ENCODE measurements around the gene NFU1. TPM values are rescaled to one million over a fixed set of nuclear protein-coding genes. Genes with fewer than 3 reads are reported as not detected.

NFU1 gene
- total RNA-seq, 2 donors from 2014 or later = 58.4 to 62.0 TPM

GRCh38 chr2:69477627-69478026 is 40.4 kb upstream of the NFU1 start:
- H3K4me3 ChIP-seq = no peak overlapping the region
- DNase-seq = no peak
- H3K27me3 ChIP-seq = no peaks in the 10 kb centered on the region
- intact Hi-C loops (cut with DNase I) = no loop called here
- H3K36me3 ChIP-seq = no peaks in the 10 kb centered on the region
- H3K9ac ChIP-seq (ENCODE audit: low read depth in 2 of 2, low read length in 2 of 2) = no peak overlapping the region
- no peaks in the 10 kb centered on the region for H3K4me1 ChIP-seq
- H3K9me3 ChIP-seq = no peaks in the 10 kb centered on the region
- no peak for TF ChIP-seq CTCF (IDR thresholded peaks at IDR 0.05)
- no peak overlapping the region for H3K27ac ChIP-seq

GRCh38 chr2:69474688-69475087 is 37.5 kb upstream of the NFU1 start:
- no peaks in the 10 kb centered on the region for H3K27me3 ChIP-seq
- no peak overlapping the region for H3K27ac ChIP-seq
- no peak for DNase-seq
- no peaks in the 10 kb centered on the region for H3K9me3 ChIP-seq
- no peak overlapping the region for H3K4me3 ChIP-seq
- intact Hi-C loops (cut with DNase I) = no loop called here
- no peak overlapping the region for H3K9ac ChIP-seq (ENCODE audit: low read depth in 2 of 2, low read length in 2 of 2)
- H3K4me1 ChIP-seq = no peaks in the 10 kb centered on the region
- TF ChIP-seq CTCF (IDR thresholded peaks at IDR 0.05) = no peak
- no peaks in the 10 kb centered on the region for H3K36me3 ChIP-seq

GRCh38 chr2:69471793-69472192 is 34.6 kb upstream of the NFU1 start:
- H3K9ac ChIP-seq (ENCODE audit: low read depth in 2 of 2, low read length in 2 of 2) = no peak overlapping the region
- intact Hi-C loops (cut with DNase I) = no loop called here
- no peak for TF ChIP-seq CTCF (IDR thresholded peaks at IDR 0.05)
- H3K27ac ChIP-seq = no peak overlapping the region
- DNase-seq = no peak
- H3K4me1 ChIP-seq = no peaks in the 10 kb centered on the region
- no peaks in the 10 kb centered on the region for H3K9me3 ChIP-seq
- no peaks in the 10 kb centered on the region for H3K36me3 ChIP-seq
- H3K27me3 ChIP-seq = no peaks in the 10 kb centered on the region
- H3K4me3 ChIP-seq = no peak overlapping the region

- Histone ChIP-seq H3K36me3 (no peaks in the 10 kb centered on the region), H3K4me1 (no peaks in the 10 kb centered on the region)
- DNase-seq = no peak
Observed at GRCh38 chr2:69470911-69471310, 33.7 kb upstream of the NFU1 start.

GRCh38 chr2:69469784-69470183 is 32.5 kb upstream of the NFU1 start:
- no peaks in the 10 kb centered on the region for H3K4me1 ChIP-seq
- no peak overlapping the region for H3K27ac ChIP-seq
- no peaks in the 10 kb centered on the region for H3K36me3 ChIP-seq
- no peak for DNase-seq
- no peak for TF ChIP-seq CTCF (IDR thresholded peaks at IDR 0.05)
- H3K9ac ChIP-seq (ENCODE audit: low read depth in 2 of 2, low read length in 2 of 2) = no peak overlapping the region
- no peak overlapping the region for H3K4me3 ChIP-seq
- H3K9me3 ChIP-seq = no peaks in the 10 kb centered on the region
- no peaks in the 10 kb centered on the region for H3K27me3 ChIP-seq
- intact Hi-C loops (cut with DNase I) = no loop called here

More at GRCh38 chr2:69470911-69471310, 33.7 kb upstream of the NFU1 start:
- no peak for TF ChIP-seq CTCF (IDR thresholded peaks at IDR 0.05)
- Histone ChIP-seq H3K4me3 (no peak overlapping the region), H3K27ac (no peak overlapping the region), H3K9ac (ENCODE audit: low read depth in 2 of 2, low read length in 2 of 2) (no peak overlapping the region), H3K27me3 (no peaks in the 10 kb centered on the region), H3K9me3 (no peaks in the 10 kb centered on the region)
- intact Hi-C loops (cut with DNase I) = no loop called here

- Histone ChIP-seq H3K4me1 (no peaks in the 10 kb centered on the region), H3K27ac (no peak overlapping the region), H3K36me3 (no peaks in the 10 kb centered on the region), H3K9me3 (no peaks in the 10 kb centered on the region), H3K27me3 (no peaks in the 10 kb centered on the region), H3K4me3 (no peak overlapping the region), H3K9ac (ENCODE audit: low read depth in 2 of 2, low read length in 2 of 2) (no peak overlapping the region)
- TF ChIP-seq CTCF (IDR thresholded peaks at IDR 0.05) = no peak
- DNase-seq = no peak
- intact Hi-C loops (cut with DNase I) = no loop called here
Observed at GRCh38 chr2:69469375-69469774, 32.1 kb upstream of the NFU1 start.
